GM21447 (cell line): Measurements from ENCODE around the gene GBF1.

Experiments
- ATAC-seq: cut with Tn5 transposase; IDR thresholded peaks from one replicate; pipeline ENCODE4 v1.9.1; 2021; ENCODE audit not compliant: unreplicated experiment

The GBF1 gene

GRCh38 chr10:102420714-102421506 lies 175.6 kb downstream of the GBF1 start, which contains the start of gene FBXL15:
FBXL15 (plus strand) TSS chr10:102420836; CDS start chr10:102421130, 294 bp downstream.
- ATAC-seq, result peak; percentile 64

GRCh38 chr10:102421507-102421756 lies 176.1 kb downstream of the GBF1 start:
- ATAC-seq, result no peak

- ATAC-seq, result no peak
These were observed 176.6 kb downstream of the GBF1 start for GRCh38 chr10:102421757-102422512.

- ATAC-seq, result no peak
These were observed 177.3 kb downstream of the GBF1 start for GRCh38 chr10:102422545-102423129.

GRCh38 chr10:102423372-102423968 lies 178.1 kb downstream of the GBF1 start:
- no peak for ATAC-seq

GRCh38 chr10:102424145-102424544 lies 178.8 kb downstream of the GBF1 start:
- ATAC-seq, result no peak

GRCh38 chr10:102424916-102425315 lies 179.6 kb downstream of the GBF1 start:
- ATAC-seq, result no peak

- no peak for ATAC-seq
These were observed 180.1 kb downstream of the GBF1 start for GRCh38 chr10:102425444-102425843.

GRCh38 chr10:102426803-102427287 lies 181.5 kb downstream of the GBF1 start:
- no peak for ATAC-seq

- ATAC-seq, result no peak
These were observed 184.1 kb downstream of the GBF1 start for GRCh38 chr10:102429468-102429867.

- no peak for ATAC-seq
These were observed 186.3 kb downstream of the GBF1 start for GRCh38 chr10:102431452-102432124.
